Brain microvascular endothelial cell (primary cell): ENCODE measurements around the gene CREB1.

Experiments
- DNase-seq: peaks from one replicate; pipeline ENCODE4 v3.0.0-alpha.2; 2020
- H3K27ac ChIP-seq: fragments of 250-450 bp; sonication (Bioruptor Pico); 2 replicates; pipeline ENCODE4 v1.5.1; 2020; ENCODE audit warnings: mild to moderate bottlenecking, moderate library complexity
- H3K27me3 ChIP-seq: fragments of 250-450 bp; sonication (Bioruptor Pico); replicated peaks from 2 replicates; pipeline ENCODE4 v1.5.1; 2020; ENCODE audit warnings: mild to moderate bottlenecking
- H3K36me3 ChIP-seq: fragments of 250-450 bp; sonication (Bioruptor Pico); replicated peaks from 2 replicates; pipeline ENCODE4 v1.5.1; 2020; ENCODE audit warnings: mild to moderate bottlenecking
- H3K4me3 ChIP-seq: 2 replicates; pipeline ENCODE4 v1.5.1; 2011; ENCODE audit warnings: low read depth, mild to moderate bottlenecking, control low read depth, low read length, moderate library complexity
- in situ Hi-C: cut with HindIII; loops from 2 replicates; pipeline ENCODE4 v1.10.0; 2017; ENCODE audit warnings: low sequenced_read_pairs, low pct_ligation_motif_present
- TF ChIP-seq, protein P1 (sequence below): IDR thresholded peaks from 2 replicates; pipeline ENCODE4 v1.5.1; 2011; ENCODE audit warnings: low read depth, mild to moderate bottlenecking, moderate library complexity, low read length, control low read depth, inconsistent platforms; ENCODE audit errors: missing control alignments

The CREB1 gene

GRCh38 chr2:207594731-207595130, 65.0 kb downstream of the CREB1 start:
- H3K36me3 ChIP-seq, result peaks cover 16% of the 10 kb centered on the region
- TF ChIP-seq, protein P1, sequence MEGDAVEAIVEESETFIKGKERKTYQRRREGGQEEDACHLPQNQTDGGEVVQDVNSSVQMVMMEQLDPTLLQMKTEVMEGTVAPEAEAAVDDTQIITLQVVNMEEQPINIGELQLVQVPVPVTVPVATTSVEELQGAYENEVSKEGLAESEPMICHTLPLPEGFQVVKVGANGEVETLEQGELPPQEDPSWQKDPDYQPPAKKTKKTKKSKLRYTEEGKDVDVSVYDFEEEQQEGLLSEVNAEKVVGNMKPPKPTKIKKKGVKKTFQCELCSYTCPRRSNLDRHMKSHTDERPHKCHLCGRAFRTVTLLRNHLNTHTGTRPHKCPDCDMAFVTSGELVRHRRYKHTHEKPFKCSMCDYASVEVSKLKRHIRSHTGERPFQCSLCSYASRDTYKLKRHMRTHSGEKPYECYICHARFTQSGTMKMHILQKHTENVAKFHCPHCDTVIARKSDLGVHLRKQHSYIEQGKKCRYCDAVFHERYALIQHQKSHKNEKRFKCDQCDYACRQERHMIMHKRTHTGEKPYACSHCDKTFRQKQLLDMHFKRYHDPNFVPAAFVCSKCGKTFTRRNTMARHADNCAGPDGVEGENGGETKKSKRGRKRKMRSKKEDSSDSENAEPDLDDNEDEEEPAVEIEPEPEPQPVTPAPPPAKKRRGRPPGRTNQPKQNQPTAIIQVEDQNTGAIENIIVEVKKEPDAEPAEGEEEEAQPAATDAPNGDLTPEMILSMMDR, result no peak
- in situ Hi-C loops, result no loop called here
- H3K27ac ChIP-seq, result no peak overlapping the region
- H3K4me3 ChIP-seq, result no peak overlapping the region
- DNase-seq, result no peak
- no peaks in the 10 kb centered on the region for H3K27me3 ChIP-seq

- Histone ChIP-seq H3K27ac (no peak overlapping the region), H3K36me3 (peaks cover 6% of the 10 kb centered on the region), H3K27me3 (no peaks in the 10 kb centered on the region), H3K4me3 (no peak overlapping the region)
- in situ Hi-C loops, result no loop called here
- TF ChIP-seq, protein P1, result no peak
- no peak for DNase-seq
Observed at GRCh38 chr2:207599636-207600035, 69.9 kb downstream of the CREB1 start.

DNA sequence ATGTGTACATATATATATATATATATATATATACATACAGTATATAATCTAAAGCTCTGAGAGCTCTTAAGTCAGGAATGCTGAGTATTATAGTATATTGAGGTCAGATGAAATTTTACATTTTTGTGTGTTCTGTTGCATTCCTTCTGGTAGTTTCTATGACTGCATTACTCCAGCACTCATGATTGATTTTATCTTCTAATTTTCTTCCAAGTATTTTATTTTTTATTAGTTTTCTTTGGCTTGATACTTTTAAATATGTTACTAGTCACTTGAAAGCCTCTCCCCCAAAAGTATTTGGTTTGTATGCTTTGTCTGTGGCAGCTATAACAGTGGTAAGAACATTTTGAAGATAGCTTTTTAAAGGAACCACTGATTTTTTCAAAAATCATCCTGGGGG, 70.5 kb downstream of the CREB1 start:
- TF ChIP-seq, protein P1, result no peak
- Histone ChIP-seq H3K36me3 (peaks cover 6% of the 10 kb centered on the region), H3K27me3 (no peaks in the 10 kb centered on the region), H3K4me3 (no peak overlapping the region), H3K27ac (no peak overlapping the region)
- in situ Hi-C loops, result no loop called here
- no peak for DNase-seq

DNA sequence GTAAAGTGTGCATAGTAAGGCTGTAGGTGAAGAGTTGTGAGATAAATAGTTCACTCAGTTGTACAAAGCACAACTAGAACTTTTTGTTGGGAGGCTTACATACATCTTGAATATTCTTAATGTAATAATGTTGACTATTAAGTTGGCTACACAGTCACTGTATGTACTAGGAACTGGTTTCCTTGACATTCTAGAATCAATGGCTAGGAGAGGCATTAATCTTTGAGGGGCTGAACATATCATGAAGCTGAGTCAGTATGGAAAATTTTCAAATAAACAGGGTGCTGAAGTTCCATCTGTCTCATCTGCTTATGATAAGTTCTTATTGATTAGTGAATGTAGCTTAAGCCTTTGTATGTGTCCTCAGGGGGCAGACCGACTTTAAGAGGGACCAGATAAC, 72.0 kb downstream of the CREB1 start:
- Histone ChIP-seq H3K36me3 (peaks cover 4% of the 10 kb centered on the region), H3K27ac (no peak overlapping the region), H3K4me3 (no peak overlapping the region), H3K27me3 (no peaks in the 10 kb centered on the region)
- TF ChIP-seq, protein P1, result no peak
- DNase-seq, result no peak
- in situ Hi-C loops, result no loop called here

DNA sequence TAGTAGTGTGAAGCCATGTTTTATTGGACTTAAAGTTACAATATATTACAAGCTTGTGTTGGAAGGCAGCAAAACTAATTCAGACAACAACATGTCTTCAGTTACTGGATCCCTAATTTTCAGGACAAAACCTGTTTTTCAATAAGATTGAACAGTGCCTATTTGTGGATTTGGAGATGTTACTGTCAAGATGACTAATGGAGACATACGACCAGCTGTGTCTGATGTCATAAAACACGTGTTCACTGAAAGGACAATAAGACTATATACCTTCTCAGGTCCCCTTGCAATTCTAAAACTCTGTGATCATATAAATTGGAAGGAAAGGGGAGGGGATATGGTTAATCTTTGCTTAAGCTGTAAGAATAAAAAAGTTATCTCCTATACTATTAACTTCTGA, 73.7 kb downstream of the CREB1 start:
- no peaks in the 10 kb centered on the region for H3K36me3 ChIP-seq
- TF ChIP-seq, protein P1, result no peak
- H3K27me3 ChIP-seq, result no peaks in the 10 kb centered on the region
- in situ Hi-C loops, result no loop called here
- H3K27ac ChIP-seq, result no peak overlapping the region
- no peak overlapping the region for H3K4me3 ChIP-seq
- DNase-seq, result no peak

DNA sequence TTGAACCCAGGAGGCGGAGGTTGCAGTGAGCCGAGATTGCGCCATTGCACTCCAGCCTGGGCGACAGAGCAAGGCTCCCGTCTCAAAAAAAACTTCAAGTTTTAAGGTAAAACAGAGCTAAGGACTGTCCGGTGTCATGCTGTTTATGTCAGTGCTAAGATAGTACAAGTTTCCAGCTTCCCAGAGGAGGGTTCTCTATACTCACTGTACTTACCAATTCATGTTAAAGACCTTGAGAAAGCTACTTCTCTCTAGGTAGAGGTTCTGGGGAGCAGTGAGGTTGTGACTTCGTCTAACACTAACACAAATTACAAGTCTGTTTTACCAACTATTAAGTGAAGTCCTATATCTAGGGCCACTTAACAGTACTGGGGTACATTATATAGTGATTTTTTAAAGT, 76.6 kb downstream of the CREB1 start:
- no peak overlapping the region for H3K27ac ChIP-seq
- no peak for DNase-seq
- H3K36me3 ChIP-seq, result no peaks in the 10 kb centered on the region
- no peaks in the 10 kb centered on the region for H3K27me3 ChIP-seq
- H3K4me3 ChIP-seq, result no peak overlapping the region
- TF ChIP-seq, protein P1, result no peak
- in situ Hi-C loops, result no loop called here
